ENCODE measurements around the gene MRE11.

DNA sequence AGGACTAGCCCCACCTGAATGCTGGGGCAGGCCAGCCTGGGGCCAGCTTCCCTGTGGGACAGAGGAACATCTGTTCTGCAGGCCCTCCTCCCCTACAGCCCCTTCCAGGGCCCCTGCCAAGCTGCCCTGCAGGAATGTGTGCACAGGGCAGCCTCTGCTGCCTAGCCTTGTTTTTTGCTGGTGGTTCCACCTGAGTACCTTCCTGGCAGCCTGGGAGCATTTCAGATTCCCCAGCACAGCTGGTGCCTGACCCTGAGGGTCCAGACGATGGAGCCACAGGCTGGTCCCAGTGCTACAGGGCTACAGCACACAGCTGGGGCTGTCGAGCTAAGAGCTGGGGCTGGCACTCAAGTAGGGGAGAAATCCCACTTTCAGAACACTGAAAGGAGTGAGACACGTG, 70.1 kb downstream of the MRE11 start:
- TF ChIP-seq POLR2AphosphoS5 (IDR thresholded peaks at IDR 0.05), result no peak
- TF ChIP-seq POLR2A (IDR thresholded peaks at IDR 0.05), result no peak
